Caco-2 (cell line): ENCODE measurements around the gene ATAD3C. TPM values are rescaled to one million over a fixed set of nuclear protein-coding genes. Genes with fewer than 3 reads are reported as not detected.
"Not testable (repeated sequence)": the region's sequence is repeated elsewhere in the genome, so short reads cannot be mapped to it uniquely, and the experiment has no call there.

ENCODE experiments used
- BruUV-seq: library from RNA; stranded (reverse); fragments of 400-500 nt; replicated peaks from 2 replicates; lab custom pipeline; 2021; lab: Mats Ljungman, UMichigan
- CTCF ChIA-PET: fragments of 300-600 bp; sonication (Branson Sonifier 250); formaldehyde crosslinking; loops from one replicate; lab custom pipeline; 2022; ENCODE audit warnings: antibody characterized with exemption; lab: Charles Lee
- POLR2A ChIA-PET: fragments of 300-600 bp; sonication (Branson Sonifier 250); formaldehyde crosslinking; loops from one replicate; lab custom pipeline; 2022; ENCODE audit warnings: antibody characterized with exemption; lab: Charles Lee
- DNase-seq, 2 experiments: peaks; one replicate each; pipeline versions ENCODE4 v3.0.0 to v3.0.0-alpha.2; 2020 to 2022
- H3K27me3 ChIP-seq: replicated peaks from 2 replicates; pipeline ENCODE4 v1.6.0; 2011; ENCODE audit warnings: low read length; ENCODE audit not compliant: control insufficient read depth, insufficient read depth
- H3K36me3 ChIP-seq: 2 replicates; pipeline ENCODE4 v1.5.1; 2011; ENCODE audit warnings: low read length; ENCODE audit not compliant: control insufficient read depth, insufficient read depth
- H3K4me1 ChIP-seq: fragments of 250-450 bp; sonication (Bioruptor Pico); 2 replicates; pipeline ENCODE4 v1.5.1; 2020; ENCODE audit warnings: mild to moderate bottlenecking
- H3K4me3 ChIP-seq: 2 replicates; pipeline ENCODE4 v1.5.1; 2011; ENCODE audit warnings: low read depth, mild to moderate bottlenecking, control low read depth, low read length
- H3K9me3 ChIP-seq: fragments of 250-450 bp; sonication (Bioruptor Pico); 2 replicates; pipeline ENCODE4 v1.5.1; 2020; ENCODE audit warnings: mild to moderate bottlenecking, moderate library complexity
- H3K27ac Mint-ChIP-seq: one replicate; pipeline ENCODE4 v1.8.0; 2022; ENCODE audit warnings: mixed read lengths; ENCODE audit not compliant: unreplicated experiment
- H3K27me3 Mint-ChIP-seq: one replicate; pipeline ENCODE4 v1.8.0; 2022; ENCODE audit warnings: mixed read lengths; ENCODE audit not compliant: insufficient read depth, unreplicated experiment
- H3K36me3 Mint-ChIP-seq: one replicate; pipeline ENCODE4 v1.8.0; 2022; ENCODE audit warnings: mild to moderate bottlenecking, mixed read lengths; ENCODE audit not compliant: insufficient read depth, unreplicated experiment
- H3K4me1 Mint-ChIP-seq: one replicate; pipeline ENCODE4 v1.8.0; 2022; ENCODE audit warnings: low read depth, mixed read lengths; ENCODE audit not compliant: unreplicated experiment
- H3K4me3 Mint-ChIP-seq: one replicate; pipeline ENCODE4 v1.8.0; 2022; ENCODE audit warnings: mild to moderate bottlenecking, moderate library complexity, mixed read lengths; ENCODE audit not compliant: unreplicated experiment
- H3K9me3 Mint-ChIP-seq: one replicate; pipeline ENCODE4 v1.8.0; 2022; ENCODE audit warnings: mixed read lengths; ENCODE audit not compliant: unreplicated experiment
- CTCF ChIP-seq, 2 experiments: fragments of 200-600 bp in 1 of 2; IDR thresholded peaks; 1 replicate in 1 of 2; 2 replicates in 1 of 2; pipeline versions ENCODE4 v1.5.1 to v1.8.0; 2011 to 2022; ENCODE audit warnings: antibody characterized with exemption in 1 of 2, control low read depth in 1 of 2, inconsistent platforms in 1 of 2, low read depth in 1 of 2, low read length in 1 of 2, mild to moderate bottlenecking in 1 of 2, moderate library complexity in 1 of 2; ENCODE audit not compliant: insufficient read depth in 1 of 2, severe bottlenecking in 1 of 2, unreplicated experiment in 1 of 2
- intact Hi-C: fragments of 100-400 bp; cut with micrococcal nuclease; formaldehyde crosslinking; loops from one replicate; pipeline ENCODE4 v1.10.0; 2022; ENCODE audit not compliant: unreplicated experiment
- total RNA-seq: library from RNA; stranded (reverse); gene quantifications from 2 replicates; pipeline ENCODE4 v1.2.3, GENCODE V29; 2022

ATAD3C gene
- total RNA-seq, 1 experiment from 2014 or later = 0.95 TPM

- no peaks in the 10 kb centered on the region for H3K27me3 ChIP-seq
- H3K9me3 ChIP-seq = no peaks in the 10 kb centered on the region
- H3K36me3 ChIP-seq = no peaks in the 10 kb centered on the region
- Mint-ChIP-seq H3K4me1 (no peaks in the 10 kb centered on the region), H3K36me3 (peaks cover 11% of the 10 kb centered on the region), H3K27ac (no peak overlapping the region), H3K4me3 (no peak overlapping the region), H3K27me3 (no peaks in the 10 kb centered on the region), H3K9me3 (no peaks in the 10 kb centered on the region)
- no TSS peak for BruUV-seq
- POLR2A ChIA-PET = interaction anchor here (0.6 to 0.9 kb wide), 2 partner anchors 42 to 64 kb away, joined by 3 to 4 read pairs; partner anchors contain the start of gene CCNL2
- H3K4me1 ChIP-seq = peaks cover 17% of the 10 kb centered on the region
- CTCF ChIA-PET = interaction anchor here (0.6 to 0.8 kb wide), 2 partner anchors 17 to 66 kb away, joined by 3 to 4 read pairs; no protein-coding TSS in a partner anchor
- DNase-seq = peak in 1 of 2 experiments; percentile 66
- no peak overlapping the region for H3K4me3 ChIP-seq
- peak; percentile 64 to 77 for TF ChIP-seq CTCF (IDR thresholded peaks at IDR 0.05; ENCODE audit: insufficient read depth in 1 of 2, low read depth in 1 of 2, low read length in 1 of 2, severe bottlenecking in 1 of 2, unreplicated experiment in 1 of 2)
- intact Hi-C loops = loop anchor here (2.0 kb wide), 1 partner anchor 42 kb away; the partner anchor contains the start of gene CCNL2
Measured at GRCh38 chr1:1441002-1441888, 8.2 kb upstream of the ATAD3C start.

- H3K36me3 ChIP-seq = no peaks in the 10 kb centered on the region
- no peaks in the 10 kb centered on the region for H3K9me3 ChIP-seq
- H3K36me3 Mint-ChIP-seq = peaks cover 11% of the 10 kb centered on the region
- POLR2A ChIA-PET = interaction anchor here (0.6 kb wide), 1 partner anchor 63 kb away, joined by 3 read pairs; no protein-coding TSS in a partner anchor
- no peaks in the 10 kb centered on the region for H3K4me1 Mint-ChIP-seq
- CTCF ChIA-PET = no interaction called here
- no peaks in the 10 kb centered on the region for H3K9me3 Mint-ChIP-seq
- intact Hi-C loops = no loop called here
- peaks cover 14% of the 10 kb centered on the region for H3K4me1 ChIP-seq
- DNase-seq = no peak
- no TSS peak for BruUV-seq
- TF ChIP-seq CTCF (IDR thresholded peaks at IDR 0.05; ENCODE audit: insufficient read depth in 1 of 2, low read depth in 1 of 2, low read length in 1 of 2, severe bottlenecking in 1 of 2, unreplicated experiment in 1 of 2) = no peak
- H3K4me3 Mint-ChIP-seq = no peak overlapping the region
- H3K27ac Mint-ChIP-seq = no peak overlapping the region
- H3K4me3 ChIP-seq = no peak overlapping the region
- no peaks in the 10 kb centered on the region for H3K27me3 ChIP-seq
- no peaks in the 10 kb centered on the region for H3K27me3 Mint-ChIP-seq
Measured at GRCh38 chr1:1442069-1442770, 7.3 kb upstream of the ATAD3C start.

GRCh38 chr1:1446631-1447030, 2.9 kb upstream of the ATAD3C start:
- DNase-seq, intact Hi-C loops, H3K4me3 Mint-ChIP-seq, H3K9me3 Mint-ChIP-seq, H3K27me3 Mint-ChIP-seq, H3K4me3 ChIP-seq, H3K4me1 Mint-ChIP-seq, H3K36me3 ChIP-seq, H3K27ac Mint-ChIP-seq, H3K27me3 ChIP-seq, H3K4me1 ChIP-seq, POLR2A ChIA-PET, H3K36me3 Mint-ChIP-seq, H3K9me3 ChIP-seq, BruUV-seq: not testable (repeated sequence)
- CTCF ChIA-PET = interaction anchor here (0.7 kb wide), 1 partner anchor 63 kb away, joined by 3 read pairs; no protein-coding TSS in a partner anchor

- H3K9me3 Mint-ChIP-seq, H3K4me3 ChIP-seq, H3K4me1 ChIP-seq, H3K27me3 ChIP-seq, H3K4me3 Mint-ChIP-seq, POLR2A ChIA-PET, intact Hi-C loops, H3K27ac Mint-ChIP-seq, H3K36me3 ChIP-seq, DNase-seq, CTCF ChIA-PET, H3K4me1 Mint-ChIP-seq, H3K9me3 ChIP-seq, BruUV-seq, H3K27me3 Mint-ChIP-seq, H3K36me3 Mint-ChIP-seq: not testable (repeated sequence)
Measured at GRCh38 chr1:1450616-1451015, 1.1 kb downstream of the ATAD3C start.
